Measurements from ENCODE around the gene DPP10.

The DPP10 gene

GRCh38 chr2:115568643-115569042 is 1126.2 kb downstream of the DPP10 start:
- H3K9me3 ChIP-seq (ENCODE audit: control insufficient read depth, low read length) = no peaks in the 10 kb centered on the region
- no peaks in the 10 kb centered on the region for H3K4me1 ChIP-seq (ENCODE audit: control insufficient read depth, insufficient read depth, low read length, poor library complexity, severe bottlenecking)
- no peak overlapping the region for H3K4me3 ChIP-seq (ENCODE audit: extremely low read depth, insufficient read depth, low read length, poor library complexity, severe bottlenecking)
- no peaks in the 10 kb centered on the region for H3K36me3 ChIP-seq (ENCODE audit: control insufficient read depth, insufficient read depth, low read length)
- 83 to 100% methylated on average over 1 of the region's 1 CpG for WGBS, 2 experiments (ENCODE audit: insufficient coverage in 2 of 2)
- H3K27ac ChIP-seq (ENCODE audit: low read depth, low read length, severe bottlenecking) = no peak overlapping the region

GRCh38 chr2:115569547-115569946 is 1127.1 kb downstream of the DPP10 start:
- no peak overlapping the region for H3K4me3 ChIP-seq (ENCODE audit: extremely low read depth, insufficient read depth, low read length, poor library complexity, severe bottlenecking)
- WGBS, 2 experiments (ENCODE audit: insufficient coverage in 2 of 2) = no CpG with 5 or more reads among the region's 2 CpGs
- H3K36me3 ChIP-seq (ENCODE audit: control insufficient read depth, insufficient read depth, low read length) = no peaks in the 10 kb centered on the region
- no peaks in the 10 kb centered on the region for H3K9me3 ChIP-seq (ENCODE audit: control insufficient read depth, low read length)
- no peak overlapping the region for H3K27ac ChIP-seq (ENCODE audit: low read depth, low read length, severe bottlenecking)
- no peaks in the 10 kb centered on the region for H3K4me1 ChIP-seq (ENCODE audit: control insufficient read depth, insufficient read depth, low read length, poor library complexity, severe bottlenecking)

DNA sequence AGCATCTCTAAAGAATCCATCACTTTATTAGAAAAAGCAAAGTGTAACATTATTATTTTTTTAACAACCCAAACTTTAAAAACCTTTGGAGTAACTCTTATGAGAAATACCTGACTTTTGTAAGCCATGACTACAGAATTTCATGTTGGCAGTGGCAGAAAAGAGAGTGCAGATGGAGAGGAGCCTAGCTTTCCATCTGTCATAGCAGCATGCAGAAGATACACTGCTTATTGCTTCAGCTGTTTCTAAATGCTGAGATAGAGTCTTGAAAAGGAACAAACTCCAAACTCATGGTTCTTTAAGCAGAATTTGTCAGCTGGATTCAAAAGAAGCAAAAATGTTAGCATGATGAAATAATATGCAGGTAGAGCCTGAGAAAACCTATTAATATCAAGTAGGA is 1130.3 kb downstream of the DPP10 start:
- Histone ChIP-seq H3K9me3 (ENCODE audit: control insufficient read depth, low read length) (no peaks in the 10 kb centered on the region), H3K4me1 (ENCODE audit: control insufficient read depth, insufficient read depth, low read length, poor library complexity, severe bottlenecking) (no peaks in the 10 kb centered on the region), H3K27ac (ENCODE audit: low read depth, low read length, severe bottlenecking) (no peak overlapping the region), H3K36me3 (ENCODE audit: control insufficient read depth, insufficient read depth, low read length) (no peaks in the 10 kb centered on the region), H3K4me3 (ENCODE audit: extremely low read depth, insufficient read depth, low read length, poor library complexity, severe bottlenecking) (no peak overlapping the region)

- Histone ChIP-seq H3K9me3 (ENCODE audit: control insufficient read depth, low read length) (no peaks in the 10 kb centered on the region), H3K4me1 (ENCODE audit: control insufficient read depth, insufficient read depth, low read length, poor library complexity, severe bottlenecking) (no peaks in the 10 kb centered on the region)
- whole genome bisulfite sequencing, 2 experiments (ENCODE audit: insufficient coverage in 2 of 2) = 93 to 97% methylated on average over 3 to 4 of the region's 4 CpGs
Measured at GRCh38 chr2:115573756-115574155, 1131.3 kb downstream of the DPP10 start.

GRCh38 chr2:115574667-115575066 is 1132.2 kb downstream of the DPP10 start:
- WGBS, 2 experiments (ENCODE audit: insufficient coverage in 2 of 2) = 85 to 94% methylated on average over 4 to 5 of the region's 5 CpGs
- Histone ChIP-seq H3K4me1 (ENCODE audit: control insufficient read depth, insufficient read depth, low read length, poor library complexity, severe bottlenecking) (no peaks in the 10 kb centered on the region), H3K36me3 (ENCODE audit: control insufficient read depth, insufficient read depth, low read length) (no peaks in the 10 kb centered on the region), H3K4me3 (ENCODE audit: extremely low read depth, insufficient read depth, low read length, poor library complexity, severe bottlenecking) (no peak overlapping the region), H3K9me3 (ENCODE audit: control insufficient read depth, low read length) (no peaks in the 10 kb centered on the region), H3K27ac (ENCODE audit: low read depth, low read length, severe bottlenecking) (no peak overlapping the region)

More at GRCh38 chr2:115573756-115574155, 1131.3 kb downstream of the DPP10 start:
- no peak overlapping the region for H3K4me3 ChIP-seq (ENCODE audit: extremely low read depth, insufficient read depth, low read length, poor library complexity, severe bottlenecking)
- no peaks in the 10 kb centered on the region for H3K36me3 ChIP-seq (ENCODE audit: control insufficient read depth, insufficient read depth, low read length)
- no peak overlapping the region for H3K27ac ChIP-seq (ENCODE audit: low read depth, low read length, severe bottlenecking)

DNA sequence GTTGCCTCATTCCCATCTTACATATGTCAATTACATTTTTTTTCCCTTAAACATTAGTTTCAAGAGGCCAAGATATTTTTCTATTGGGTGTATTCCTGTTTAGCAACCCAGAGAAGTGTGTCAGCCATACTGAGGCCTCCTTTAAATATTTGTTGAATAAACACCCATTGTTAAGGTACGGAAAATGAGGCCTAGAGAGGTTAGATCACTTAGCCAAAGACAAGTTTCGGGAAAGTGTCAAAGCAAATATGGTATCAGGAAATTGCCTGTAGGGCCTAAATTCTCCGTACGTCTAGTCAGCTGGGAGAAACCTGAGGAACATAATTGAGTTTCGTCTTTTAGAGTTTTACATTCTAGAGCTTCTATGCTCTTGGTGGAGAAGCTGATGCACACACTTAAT is 1138.3 kb downstream of the DPP10 start:
- WGBS, 2 experiments (ENCODE audit: insufficient coverage in 2 of 2) = 93 to 100% methylated on average over 5 of the region's 5 CpGs

GRCh38 chr2:115584507-115584906 is 1142.1 kb downstream of the DPP10 start:
- Histone ChIP-seq H3K4me1 (ENCODE audit: control insufficient read depth, insufficient read depth, low read length, poor library complexity, severe bottlenecking) (no peaks in the 10 kb centered on the region), H3K27ac (ENCODE audit: low read depth, low read length, severe bottlenecking) (no peak overlapping the region), H3K36me3 (ENCODE audit: control insufficient read depth, insufficient read depth, low read length) (no peaks in the 10 kb centered on the region), H3K9me3 (ENCODE audit: control insufficient read depth, low read length) (no peaks in the 10 kb centered on the region), H3K4me3 (ENCODE audit: extremely low read depth, insufficient read depth, low read length, poor library complexity, severe bottlenecking) (no peak overlapping the region)
- 100% methylated on average over 1 of the region's 2 CpGs for WGBS, 2 experiments (ENCODE audit: insufficient coverage in 2 of 2)

More for the DNA sequence above, 1138.3 kb downstream of the DPP10 start:
- no peaks in the 10 kb centered on the region for H3K36me3 ChIP-seq (ENCODE audit: control insufficient read depth, insufficient read depth, low read length)
- no peaks in the 10 kb centered on the region for H3K4me1 ChIP-seq (ENCODE audit: control insufficient read depth, insufficient read depth, low read length, poor library complexity, severe bottlenecking)
- H3K9me3 ChIP-seq (ENCODE audit: control insufficient read depth, low read length) = no peaks in the 10 kb centered on the region
- H3K4me3 ChIP-seq (ENCODE audit: extremely low read depth, insufficient read depth, low read length, poor library complexity, severe bottlenecking) = no peak overlapping the region
- no peak overlapping the region for H3K27ac ChIP-seq (ENCODE audit: low read depth, low read length, severe bottlenecking)

DNA sequence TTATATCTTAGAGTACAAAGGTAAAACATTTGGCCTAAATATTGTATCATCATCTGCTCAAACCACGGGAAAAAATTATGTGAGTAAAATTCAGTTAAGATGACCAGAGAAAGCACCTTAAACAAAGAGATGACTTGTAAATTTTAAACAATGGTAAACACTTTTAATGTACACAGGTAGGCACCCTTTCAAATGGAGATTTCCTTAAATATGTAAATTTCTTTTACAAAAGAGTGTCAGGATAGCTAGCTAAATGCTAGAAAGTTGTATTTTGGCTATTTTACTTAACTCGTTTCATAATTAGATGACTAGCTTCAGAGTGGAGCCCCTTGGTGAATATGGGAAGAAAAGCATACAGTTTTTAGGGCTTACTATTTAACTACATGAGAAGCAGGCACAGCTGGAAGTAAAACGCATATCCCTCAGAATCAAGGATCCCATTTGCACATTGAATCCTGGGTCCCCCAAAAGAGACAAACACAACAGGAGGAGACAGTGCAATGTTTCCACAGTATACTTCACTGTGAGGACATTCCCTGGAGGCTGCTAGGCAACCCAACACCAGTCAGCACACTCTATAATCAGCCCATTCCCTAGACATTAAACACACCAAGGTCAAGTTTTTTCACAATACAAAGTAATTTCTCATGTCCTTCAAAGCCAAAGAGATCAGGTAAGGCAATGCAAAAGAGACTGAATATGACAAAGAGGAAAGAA is 1154.4 kb downstream of the DPP10 start:
- H3K4me3 ChIP-seq (ENCODE audit: extremely low read depth, insufficient read depth, low read length, poor library complexity, severe bottlenecking) = no peak overlapping the region
- no peaks in the 10 kb centered on the region for H3K4me1 ChIP-seq (ENCODE audit: control insufficient read depth, insufficient read depth, low read length, poor library complexity, severe bottlenecking)
- H3K27ac ChIP-seq (ENCODE audit: low read depth, low read length, severe bottlenecking) = no peak overlapping the region
- H3K9me3 ChIP-seq (ENCODE audit: control insufficient read depth, low read length) = peaks cover 11% of the 10 kb centered on the region
- WGBS, 2 experiments (ENCODE audit: insufficient coverage in 2 of 2) = 17% methylated on average over 1 of the region's 3 CpGs; no CpG with 5 or more reads in 1 of the 2 experiments
- no peaks in the 10 kb centered on the region for H3K36me3 ChIP-seq (ENCODE audit: control insufficient read depth, insufficient read depth, low read length)

- Histone ChIP-seq H3K27ac (ENCODE audit: low read depth, low read length, severe bottlenecking) (no peak overlapping the region), H3K4me1 (ENCODE audit: control insufficient read depth, insufficient read depth, low read length, poor library complexity, severe bottlenecking) (no peaks in the 10 kb centered on the region), H3K4me3 (ENCODE audit: extremely low read depth, insufficient read depth, low read length, poor library complexity, severe bottlenecking) (no peak overlapping the region), H3K9me3 (ENCODE audit: control insufficient read depth, low read length) (no peaks in the 10 kb centered on the region), H3K36me3 (ENCODE audit: control insufficient read depth, insufficient read depth, low read length) (no peaks in the 10 kb centered on the region)
- WGBS, 2 experiments (ENCODE audit: insufficient coverage in 2 of 2) = 93% methylated on average over 3 of the region's 7 CpGs; no CpG with 5 or more reads in 1 of the 2 experiments
Measured at GRCh38 chr2:115603285-115603684, 1160.8 kb downstream of the DPP10 start.

GRCh38 chr2:115606350-115606749 is 1163.9 kb downstream of the DPP10 start:
- Histone ChIP-seq H3K27ac (ENCODE audit: low read depth, low read length, severe bottlenecking) (no peak overlapping the region), H3K9me3 (ENCODE audit: control insufficient read depth, low read length) (no peaks in the 10 kb centered on the region), H3K36me3 (ENCODE audit: control insufficient read depth, insufficient read depth, low read length) (no peaks in the 10 kb centered on the region), H3K4me1 (ENCODE audit: control insufficient read depth, insufficient read depth, low read length, poor library complexity, severe bottlenecking) (no peaks in the 10 kb centered on the region), H3K4me3 (ENCODE audit: extremely low read depth, insufficient read depth, low read length, poor library complexity, severe bottlenecking) (no peak overlapping the region)
- WGBS, 2 experiments (ENCODE audit: insufficient coverage in 2 of 2) = 80% methylated on average over 1 of the region's 1 CpG; no CpG with 5 or more reads in 1 of the 2 experiments

DNA sequence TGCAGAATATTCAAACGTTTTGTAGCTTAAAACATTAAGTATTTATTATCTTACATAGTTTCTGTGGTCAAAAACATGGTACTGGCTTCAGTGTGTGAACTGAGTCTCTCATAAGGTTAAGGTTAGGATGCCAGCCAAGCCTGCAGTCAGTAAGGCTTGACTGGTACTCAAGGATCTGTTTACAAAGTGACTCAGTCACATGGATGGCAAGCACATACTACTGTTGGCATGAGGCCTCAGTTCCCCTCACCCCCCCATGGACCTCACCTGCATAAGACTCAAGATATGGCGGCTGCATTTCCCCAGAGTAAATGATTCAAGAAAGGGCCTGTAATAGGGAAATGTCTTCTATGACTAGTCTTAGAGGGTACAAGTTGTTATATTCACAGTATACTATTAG is 1167.5 kb downstream of the DPP10 start:
- no peak overlapping the region for H3K4me3 ChIP-seq (ENCODE audit: extremely low read depth, insufficient read depth, low read length, poor library complexity, severe bottlenecking)
- no CpG with 5 or more reads among the region's 2 CpGs for WGBS, 2 experiments (ENCODE audit: insufficient coverage in 2 of 2)

More for the DNA sequence above, 1167.5 kb downstream of the DPP10 start:
- Histone ChIP-seq H3K36me3 (ENCODE audit: control insufficient read depth, insufficient read depth, low read length) (no peaks in the 10 kb centered on the region), H3K4me1 (ENCODE audit: control insufficient read depth, insufficient read depth, low read length, poor library complexity, severe bottlenecking) (no peaks in the 10 kb centered on the region), H3K27ac (ENCODE audit: low read depth, low read length, severe bottlenecking) (no peak overlapping the region), H3K9me3 (ENCODE audit: control insufficient read depth, low read length) (no peaks in the 10 kb centered on the region)
